Thoracic aorta (tissue), 2 donors: Measurements from ENCODE around the gene SETDB1. TPM values are rescaled to one million over a fixed set of nuclear protein-coding genes. Genes with fewer than 3 reads are reported as not detected.
A peak's percentile ranks its signal among the peaks of the same experiment; 100 is the strongest.

Experiments used
- ATAC-seq: fragments of 150-250 bp; one replicate; pipeline ENCODE4 v1.8.0; 2017; ENCODE audit warnings: low read depth; ENCODE audit not compliant: insufficient number of reproducible peaks, low FRiP score
- DNase-seq: peaks from one replicate; pipeline ENCODE4 v3.0.0-alpha.2; 2020; ENCODE audit warnings: low spot score
- H3K27ac ChIP-seq, 2 donors: fragments of 200-600 bp; sonication (generic); 1 replicate in 1 of 2; 2 replicates in 1 of 2; pipeline ENCODE4 v1.5.1; 2016; ENCODE audit warnings: mild to moderate bottlenecking in 2 of 2, moderate library complexity in 2 of 2
- H3K27me3 ChIP-seq: fragments of 200-600 bp; sonication (generic); replicated peaks from 2 replicates; pipeline ENCODE4 v1.6.0; 2016; ENCODE audit warnings: mild to moderate bottlenecking; ENCODE audit not compliant: insufficient read depth
- H3K36me3 ChIP-seq: fragments of 200-600 bp; sonication (generic); one replicate; pipeline ENCODE4 v1.5.1; 2016
- H3K4me1 ChIP-seq, 2 donors: fragments of 200-600 bp; sonication (generic); 1 replicate in 1 of 2; 2 replicates in 1 of 2; pipeline versions ENCODE4 v1.5.1 to v1.6.0; 2016; ENCODE audit warnings: low read depth in 2 of 2, mild to moderate bottlenecking in 1 of 2; ENCODE audit not compliant: control insufficient read depth in 1 of 2
- H3K4me3 ChIP-seq: fragments of 200-600 bp; sonication (generic); 2 replicates; pipeline ENCODE4 v1.5.1; 2016; ENCODE audit warnings: mild to moderate bottlenecking
- H3K9me3 ChIP-seq: fragments of 200-600 bp; sonication (generic); 2 replicates; pipeline ENCODE4 v1.5.1; 2016
- CTCF ChIP-seq: fragments of 200-600 bp; sonication (generic); IDR thresholded peaks from one replicate; pipeline ENCODE4 v1.5.1; 2019; ENCODE audit warnings: antibody characterized with exemption
- total RNA-seq, 2 donors: library from RNA; depleted of rRNA; stranded (reverse); fragments of >200 nt; gene quantifications; one replicate each; pipeline versions ENCODE4 v1.1.0 to v1.2.3, GENCODE V29; 2016

Gene SETDB1
- total RNA-seq, 2 donors from 2014 or later, result 38.9 to 42.7 TPM

DNA sequence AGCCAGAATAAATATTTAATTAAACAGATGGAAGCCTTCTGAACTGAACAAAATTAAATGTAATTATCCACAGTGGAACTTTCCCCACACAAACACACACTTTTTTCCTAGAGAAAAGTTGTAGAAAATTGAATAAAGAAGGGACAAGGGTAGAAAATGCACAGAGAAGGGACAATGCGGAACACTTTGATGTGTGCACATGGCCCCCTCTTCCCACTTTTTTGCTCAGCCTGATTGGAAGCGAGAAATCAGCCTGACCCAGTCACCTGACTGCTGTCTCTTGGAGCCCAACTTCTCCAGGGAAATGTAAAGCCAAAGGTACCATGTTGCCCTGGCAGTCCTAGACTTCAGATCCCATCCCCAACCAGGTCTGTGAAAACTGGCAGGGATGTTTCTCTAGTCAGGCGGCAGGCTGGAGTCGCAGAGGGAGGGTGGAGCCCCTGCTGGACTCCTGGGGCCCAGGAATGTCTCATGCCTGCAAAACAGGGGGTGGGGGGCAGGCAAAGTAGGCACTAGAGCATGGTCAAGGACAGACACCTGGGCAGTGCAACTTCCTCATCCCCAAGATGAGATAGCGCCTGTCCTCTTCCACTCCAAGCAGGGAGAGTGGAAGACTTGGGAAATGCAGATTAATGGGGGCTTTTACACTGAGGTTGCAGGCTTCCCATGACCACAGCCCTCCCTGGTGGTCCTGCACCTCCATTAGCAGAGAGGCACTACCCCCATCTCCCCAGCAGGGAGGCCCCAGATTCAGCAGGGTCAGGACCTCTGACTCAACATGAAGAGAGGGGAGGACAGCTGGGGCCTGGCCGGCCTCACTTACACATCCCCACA is 45.6 kb downstream of the SETDB1 start:
- Histone ChIP-seq H3K4me3 (peak overlapping the region; percentile 89), H3K4me1 (peaks cover 31 to 54% of the 10 kb centered on the region in 2 donors), H3K9me3 (no peaks in the 10 kb centered on the region), H3K36me3 (peaks cover 22% of the 10 kb centered on the region), H3K27me3 (no peaks in the 10 kb centered on the region), H3K27ac (peak overlapping the region; percentile 92 to 94)
- no peak for DNase-seq
- no peak for TF ChIP-seq CTCF
- ATAC-seq, result no peak

GRCh38 chr1:150972417-150972940 is 46.3 kb downstream of the SETDB1 start:
- peaks cover 15% of the 10 kb centered on the region for H3K36me3 ChIP-seq
- peak overlapping the region; percentile 92 to 94 for H3K27ac ChIP-seq
- TF ChIP-seq CTCF, result no peak
- ATAC-seq, result no peak
- no peaks in the 10 kb centered on the region for H3K9me3 ChIP-seq
- peaks cover 34 to 60% of the 10 kb centered on the region in 2 donors for H3K4me1 ChIP-seq
- peak overlapping the region; percentile 89 for H3K4me3 ChIP-seq
- no peaks in the 10 kb centered on the region for H3K27me3 ChIP-seq
- no peak for DNase-seq

DNA sequence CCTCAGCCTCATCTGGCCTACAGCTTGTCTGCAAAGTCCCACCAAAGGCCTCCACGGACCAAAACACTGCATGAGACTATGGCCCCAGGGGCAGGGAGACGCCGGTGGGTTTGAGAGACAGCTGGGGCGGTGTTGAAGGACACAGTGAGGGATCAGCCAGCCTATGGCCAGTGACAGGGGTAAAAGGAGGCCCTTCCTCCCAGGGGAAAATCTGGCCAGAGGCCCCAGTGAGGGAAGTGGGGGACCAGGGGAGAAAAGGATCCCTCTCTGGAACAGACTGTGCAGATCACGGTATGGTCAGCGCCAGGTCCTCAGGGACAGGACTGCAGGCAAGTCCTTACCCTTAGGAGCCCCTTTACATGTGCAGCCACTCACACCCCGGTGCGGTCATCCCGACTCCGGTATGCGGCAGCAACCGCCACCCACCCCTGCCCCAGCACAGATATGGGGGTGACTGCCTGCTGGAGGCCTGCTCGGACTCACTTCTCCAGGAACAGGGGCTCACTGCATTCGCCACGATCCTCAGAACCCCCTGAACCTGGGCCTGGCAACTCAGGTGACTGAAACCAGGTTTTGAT is 47.2 kb downstream of the SETDB1 start:
- TF ChIP-seq CTCF, result no peak
- ATAC-seq, result no peak
- DNase-seq, result no peak
- H3K4me1 ChIP-seq, result peaks cover 41 to 69% of the 10 kb centered on the region in 2 donors
- peak overlapping the region; percentile 92 to 94 for H3K27ac ChIP-seq
- no peaks in the 10 kb centered on the region for H3K9me3 ChIP-seq
- peak overlapping the region; percentile 89 for H3K4me3 ChIP-seq
- H3K36me3 ChIP-seq, result peaks cover 6% of the 10 kb centered on the region
- H3K27me3 ChIP-seq, result no peaks in the 10 kb centered on the region

GRCh38 chr1:150973836-150974579 is 47.8 kb downstream of the SETDB1 start:
- H3K27ac ChIP-seq, result peak overlapping the region; percentile 92 to 94
- no peak for DNase-seq
- no peaks in the 10 kb centered on the region for H3K27me3 ChIP-seq
- ATAC-seq, result peak; percentile 4
- TF ChIP-seq CTCF, result no peak
- H3K36me3 ChIP-seq, result no peaks in the 10 kb centered on the region
- peaks cover 44 to 76% of the 10 kb centered on the region in 2 donors for H3K4me1 ChIP-seq
- no peaks in the 10 kb centered on the region for H3K9me3 ChIP-seq
- H3K4me3 ChIP-seq, result peak overlapping the region; percentile 89
